ENCODE data around the gene ATP5F1E. TPM values are rescaled to one million over a fixed set of nuclear protein-coding genes. Genes with fewer than 3 reads are reported as not detected.

ATP5F1E gene
- total and polyA plus RNA-seq, 10 of the 15 experiments (the other 5 are each of a cell fraction or from before 2014, with no cell fraction given) = 49.0 to 407 (median 117) TPM

DNA sequence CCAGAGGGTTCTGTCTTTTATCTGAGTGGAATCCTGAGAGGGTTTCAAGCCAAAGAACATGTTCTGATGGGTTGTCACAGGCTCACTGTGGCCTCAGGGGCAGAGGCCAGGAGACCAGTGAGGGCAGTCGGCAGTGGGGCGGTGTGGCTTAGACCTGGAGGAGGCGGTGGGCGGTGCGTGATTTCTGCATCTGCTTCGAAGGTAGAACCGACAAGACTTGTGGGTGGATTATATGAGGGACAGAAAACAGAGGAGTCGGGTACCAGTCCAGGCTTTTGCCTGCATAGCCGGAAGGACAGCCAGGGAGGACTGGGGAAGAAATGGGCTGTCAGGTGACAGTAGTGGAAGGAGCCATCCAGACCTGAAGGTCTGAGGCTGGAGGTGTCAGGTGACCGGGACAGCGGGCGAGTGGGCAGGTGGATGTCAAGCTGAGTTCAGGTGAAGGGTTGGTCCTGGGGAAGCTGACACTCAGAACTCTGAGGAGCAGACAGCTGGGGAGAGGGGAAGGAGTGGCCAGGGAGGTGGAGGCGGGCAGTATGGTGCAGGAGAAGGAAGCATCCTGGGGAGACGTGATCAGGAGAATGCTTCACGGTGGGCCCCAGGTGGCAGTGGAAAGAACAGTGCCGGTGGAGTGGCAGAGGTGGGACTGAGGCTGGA, 28.2 kb downstream of the ATP5F1E start (continued):
- TF ChIP-seq, protein P1, sequence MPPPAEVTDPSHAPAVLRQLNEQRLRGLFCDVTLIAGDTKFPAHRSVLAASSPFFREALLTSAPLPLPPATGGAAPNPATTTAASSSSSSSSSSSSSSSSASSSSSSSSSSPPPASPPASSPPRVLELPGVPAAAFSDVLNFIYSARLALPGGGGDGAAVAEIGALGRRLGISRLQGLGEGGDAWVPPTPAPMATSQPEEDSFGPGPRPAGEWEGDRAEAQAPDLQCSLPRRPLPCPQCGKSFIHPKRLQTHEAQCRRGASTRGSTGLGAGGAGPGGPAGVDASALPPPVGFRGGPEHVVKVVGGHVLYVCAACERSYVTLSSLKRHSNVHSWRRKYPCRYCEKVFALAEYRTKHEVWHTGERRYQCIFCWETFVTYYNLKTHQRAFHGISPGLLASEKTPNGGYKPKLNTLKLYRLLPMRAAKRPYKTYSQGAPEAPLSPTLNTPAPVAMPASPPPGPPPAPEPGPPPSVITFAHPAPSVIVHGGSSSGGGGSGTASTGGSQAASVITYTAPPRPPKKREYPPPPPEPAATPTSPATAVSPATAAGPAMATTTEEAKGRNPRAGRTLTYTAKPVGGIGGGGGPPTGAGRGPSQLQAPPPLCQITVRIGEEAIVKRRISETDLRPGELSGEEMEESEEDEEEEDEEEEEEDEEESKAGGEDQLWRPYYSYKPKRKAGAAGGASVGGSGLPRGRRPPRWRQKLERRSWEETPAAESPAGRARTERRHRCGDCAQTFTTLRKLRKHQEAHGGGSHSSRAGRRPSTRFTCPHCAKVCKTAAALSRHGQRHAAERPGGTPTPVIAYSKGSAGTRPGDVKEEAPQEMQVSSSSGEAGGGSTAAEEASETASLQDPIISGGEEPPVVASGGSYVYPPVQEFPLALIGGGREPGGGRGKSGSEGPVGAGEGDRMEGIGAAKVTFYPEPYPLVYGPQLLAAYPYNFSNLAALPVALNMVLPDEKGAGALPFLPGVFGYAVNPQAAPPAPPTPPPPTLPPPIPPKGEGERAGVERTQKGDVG (CRISPR knock-in tag; IDR thresholded peaks at IDR 0.05) = no peak
- TF ChIP-seq NR2C1 (IDR thresholded peaks at IDR 0.05) (no peak), HDGF (IDR thresholded peaks at IDR 0.05) (peak; percentile 73; the same call in 1 of the 2 replicates), HDAC2 (IDR thresholded peaks at IDR 0.05) (no peak), MYB (IDR thresholded peaks at IDR 0.05; ENCODE audit: borderline replicate concordance, low read depth, low read length) (no peak), HCFC1 (IDR thresholded peaks at IDR 0.05; ENCODE audit: low read length) (no peak), LARP7 (IDR thresholded peaks at IDR 0.05) (no peak)
- TF ChIP-seq, protein P2, sequence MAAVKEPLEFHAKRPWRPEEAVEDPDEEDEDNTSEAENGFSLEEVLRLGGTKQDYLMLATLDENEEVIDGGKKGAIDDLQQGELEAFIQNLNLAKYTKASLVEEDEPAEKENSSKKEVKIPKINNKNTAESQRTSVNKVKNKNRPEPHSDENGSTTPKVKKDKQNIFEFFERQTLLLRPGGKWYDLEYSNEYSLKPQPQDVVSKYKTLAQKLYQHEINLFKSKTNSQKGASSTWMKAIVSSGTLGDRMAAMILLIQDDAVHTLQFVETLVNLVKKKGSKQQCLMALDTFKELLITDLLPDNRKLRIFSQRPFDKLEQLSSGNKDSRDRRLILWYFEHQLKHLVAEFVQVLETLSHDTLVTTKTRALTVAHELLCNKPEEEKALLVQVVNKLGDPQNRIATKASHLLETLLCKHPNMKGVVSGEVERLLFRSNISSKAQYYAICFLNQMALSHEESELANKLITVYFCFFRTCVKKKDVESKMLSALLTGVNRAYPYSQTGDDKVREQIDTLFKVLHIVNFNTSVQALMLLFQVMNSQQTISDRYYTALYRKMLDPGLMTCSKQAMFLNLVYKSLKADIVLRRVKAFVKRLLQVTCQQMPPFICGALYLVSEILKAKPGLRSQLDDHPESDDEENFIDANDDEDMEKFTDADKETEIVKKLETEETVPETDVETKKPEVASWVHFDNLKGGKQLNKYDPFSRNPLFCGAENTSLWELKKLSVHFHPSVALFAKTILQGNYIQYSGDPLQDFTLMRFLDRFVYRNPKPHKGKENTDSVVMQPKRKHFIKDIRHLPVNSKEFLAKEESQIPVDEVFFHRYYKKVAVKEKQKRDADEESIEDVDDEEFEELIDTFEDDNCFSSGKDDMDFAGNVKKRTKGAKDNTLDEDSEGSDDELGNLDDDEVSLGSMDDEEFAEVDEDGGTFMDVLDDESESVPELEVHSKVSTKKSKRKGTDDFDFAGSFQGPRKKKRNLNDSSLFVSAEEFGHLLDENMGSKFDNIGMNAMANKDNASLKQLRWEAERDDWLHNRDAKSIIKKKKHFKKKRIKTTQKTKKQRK (IDR thresholded peaks at IDR 0.05; ENCODE audit: low read depth, low read length) = no peak
- TF ChIP-seq, protein P3, sequence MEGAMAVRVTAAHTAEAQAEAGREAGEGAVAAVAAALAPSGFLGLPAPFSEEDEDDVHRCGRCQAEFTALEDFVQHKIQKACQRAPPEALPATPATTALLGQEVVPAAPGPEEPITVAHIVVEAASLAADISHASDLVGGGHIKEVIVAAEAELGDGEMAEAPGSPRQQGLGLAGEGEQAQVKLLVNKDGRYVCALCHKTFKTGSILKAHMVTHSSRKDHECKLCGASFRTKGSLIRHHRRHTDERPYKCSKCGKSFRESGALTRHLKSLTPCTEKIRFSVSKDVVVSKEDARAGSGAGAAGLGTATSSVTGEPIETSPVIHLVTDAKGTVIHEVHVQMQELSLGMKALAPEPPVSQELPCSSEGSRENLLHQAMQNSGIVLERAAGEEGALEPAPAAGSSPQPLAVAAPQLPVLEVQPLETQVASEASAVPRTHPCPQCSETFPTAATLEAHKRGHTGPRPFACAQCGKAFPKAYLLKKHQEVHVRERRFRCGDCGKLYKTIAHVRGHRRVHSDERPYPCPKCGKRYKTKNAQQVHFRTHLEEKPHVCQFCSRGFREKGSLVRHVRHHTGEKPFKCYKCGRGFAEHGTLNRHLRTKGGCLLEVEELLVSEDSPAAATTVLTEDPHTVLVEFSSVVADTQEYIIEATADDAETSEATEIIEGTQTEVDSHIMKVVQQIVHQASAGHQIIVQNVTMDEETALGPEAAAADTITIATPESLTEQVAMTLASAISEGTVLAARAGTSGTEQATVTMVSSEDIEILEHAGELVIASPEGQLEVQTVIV (IDR thresholded peaks at IDR 0.05; ENCODE audit: borderline replicate concordance, partially characterized antibody) = peak; percentile 11
- TF ChIP-seq, protein P4, sequence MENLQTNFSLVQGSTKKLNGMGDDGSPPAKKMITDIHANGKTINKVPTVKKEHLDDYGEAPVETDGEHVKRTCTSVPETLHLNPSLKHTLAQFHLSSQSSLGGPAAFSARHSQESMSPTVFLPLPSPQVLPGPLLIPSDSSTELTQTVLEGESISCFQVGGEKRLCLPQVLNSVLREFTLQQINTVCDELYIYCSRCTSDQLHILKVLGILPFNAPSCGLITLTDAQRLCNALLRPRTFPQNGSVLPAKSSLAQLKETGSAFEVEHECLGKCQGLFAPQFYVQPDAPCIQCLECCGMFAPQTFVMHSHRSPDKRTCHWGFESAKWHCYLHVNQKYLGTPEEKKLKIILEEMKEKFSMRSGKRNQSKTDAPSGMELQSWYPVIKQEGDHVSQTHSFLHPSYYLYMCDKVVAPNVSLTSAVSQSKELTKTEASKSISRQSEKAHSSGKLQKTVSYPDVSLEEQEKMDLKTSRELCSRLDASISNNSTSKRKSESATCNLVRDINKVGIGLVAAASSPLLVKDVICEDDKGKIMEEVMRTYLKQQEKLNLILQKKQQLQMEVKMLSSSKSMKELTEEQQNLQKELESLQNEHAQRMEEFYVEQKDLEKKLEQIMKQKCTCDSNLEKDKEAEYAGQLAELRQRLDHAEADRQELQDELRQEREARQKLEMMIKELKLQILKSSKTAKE (IDR thresholded peaks at IDR 0.05; ENCODE audit: low read depth, poor library complexity, severe bottlenecking) = no peak

All from GM12878 (cell line).